Fibroblast of skin of scalp (primary cell): ENCODE measurements around the gene DHRS12.

Source experiments
- DNase-seq: peaks from one replicate; pipeline ENCODE4 v3.0.0-alpha.2; 2013

The DHRS12 gene

DNA sequence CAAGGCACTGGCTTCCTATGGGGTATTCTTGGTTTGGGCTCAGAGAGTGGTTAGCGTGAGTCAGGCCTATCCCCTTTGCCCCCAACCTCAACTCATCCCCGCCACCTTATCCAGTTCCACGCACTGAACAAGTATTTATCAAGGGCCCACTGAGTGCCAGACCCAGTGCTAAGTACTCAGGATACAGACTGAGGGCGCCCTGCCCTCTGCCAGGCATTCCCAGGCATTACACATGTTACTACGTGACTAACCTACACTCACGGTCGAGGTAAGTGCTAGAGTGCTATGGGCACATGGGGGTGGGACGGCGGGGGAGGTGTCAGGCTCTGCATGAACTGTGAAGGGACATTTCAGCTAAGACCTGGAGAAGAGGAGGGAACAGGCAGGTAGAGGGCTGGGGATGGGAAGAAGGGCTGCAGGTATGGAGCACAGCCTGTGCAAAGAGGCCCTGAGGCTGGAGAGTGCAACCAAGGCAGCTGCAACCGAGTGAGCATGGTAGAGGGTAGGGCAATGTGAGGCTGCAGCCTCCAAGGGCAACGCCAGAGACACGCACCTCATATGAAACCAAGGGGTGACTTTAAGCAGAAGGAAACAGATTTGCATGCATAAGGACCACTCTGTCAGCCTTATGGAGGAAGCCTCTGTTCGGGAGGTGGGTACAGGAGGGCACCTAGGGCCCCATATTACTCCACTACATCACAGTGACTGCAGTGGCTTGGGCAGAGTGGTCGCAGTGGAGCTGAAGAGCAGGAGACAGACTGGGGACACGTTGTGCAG, 22.5 kb downstream of the DHRS12 start:
- DNase-seq = no peak

DNA sequence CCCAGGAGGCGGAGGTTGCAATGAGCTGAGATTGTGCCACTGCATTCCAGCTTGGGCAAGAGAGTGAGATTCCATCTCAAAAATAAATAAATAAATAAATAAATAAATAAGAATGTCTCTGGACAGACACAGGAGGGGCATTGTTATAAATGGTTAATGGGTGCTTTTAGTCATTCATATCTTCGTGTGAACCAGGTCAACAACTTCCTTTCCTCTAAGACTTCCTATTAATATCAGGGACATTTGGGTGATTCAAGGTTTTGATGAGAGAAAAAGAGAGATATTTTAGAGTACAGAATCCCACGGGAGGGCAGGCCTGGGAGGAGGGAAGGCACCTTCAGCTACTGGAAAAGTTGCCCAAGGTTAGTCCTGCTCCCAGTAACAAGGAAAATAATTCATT, 23.9 kb downstream of the DHRS12 start:
- DNase-seq = no peak

DNA sequence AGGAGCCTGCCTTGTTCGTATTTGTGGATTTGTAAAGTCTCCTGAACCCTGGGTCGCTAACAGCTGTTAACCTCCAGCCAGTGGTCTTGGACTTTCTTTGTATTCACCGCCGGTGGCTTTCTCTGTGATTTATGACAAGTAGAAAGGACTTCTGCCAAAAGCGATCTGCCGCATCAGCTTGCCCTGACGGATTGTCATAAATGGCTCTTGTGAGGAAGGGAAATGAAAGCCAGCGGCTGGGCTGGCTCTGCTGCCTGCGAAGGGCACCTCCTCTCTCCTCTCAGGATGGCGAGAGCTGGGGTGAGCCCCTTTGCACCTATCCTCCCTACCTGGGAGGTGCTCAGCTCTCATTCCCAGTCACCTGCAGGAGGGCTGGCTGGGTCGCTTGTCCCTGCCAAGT, 25.6 kb downstream of the DHRS12 start:
- DNase-seq = no peak

DNA sequence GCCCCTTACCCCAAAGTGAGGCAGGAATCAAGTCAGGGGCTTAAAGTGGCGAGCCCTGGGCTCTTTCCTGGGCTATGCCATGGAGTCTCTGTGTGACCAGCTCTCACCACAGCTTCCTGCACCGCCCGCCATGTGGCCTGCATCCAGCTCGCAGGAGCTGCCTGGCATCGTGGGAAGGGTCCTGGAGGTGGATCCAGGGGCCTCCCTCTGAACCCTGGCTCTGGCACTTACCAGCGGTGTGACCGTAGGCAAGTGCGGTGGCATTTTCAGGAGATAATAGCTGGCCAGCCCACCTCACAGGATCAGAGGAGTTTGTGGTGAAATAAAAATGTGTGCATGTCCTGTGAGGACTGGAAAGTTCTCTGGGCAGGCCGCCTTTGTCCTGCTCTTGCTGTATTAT, 26.0 kb downstream of the DHRS12 start:
- no peak for DNase-seq

DNA sequence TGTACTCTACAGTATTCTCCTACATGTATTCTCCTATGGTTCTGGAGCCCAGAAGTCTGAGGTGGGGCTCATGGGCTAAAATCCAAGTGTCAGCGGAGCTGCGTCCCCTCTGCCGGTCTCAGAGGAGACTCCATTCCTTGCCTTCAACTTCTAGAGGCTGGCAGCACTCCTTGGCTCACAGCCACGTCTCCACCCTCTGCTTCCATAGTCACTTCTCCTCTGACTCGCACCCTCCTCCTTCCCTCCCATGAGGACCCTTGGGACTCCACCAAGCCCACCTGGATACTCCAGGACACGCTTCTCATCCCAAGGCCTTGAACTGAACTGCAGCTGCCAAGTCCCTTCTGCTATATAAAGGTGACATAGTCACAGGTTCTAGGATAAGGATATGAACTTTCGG, 27.8 kb downstream of the DHRS12 start:
- no peak for DNase-seq

DNA sequence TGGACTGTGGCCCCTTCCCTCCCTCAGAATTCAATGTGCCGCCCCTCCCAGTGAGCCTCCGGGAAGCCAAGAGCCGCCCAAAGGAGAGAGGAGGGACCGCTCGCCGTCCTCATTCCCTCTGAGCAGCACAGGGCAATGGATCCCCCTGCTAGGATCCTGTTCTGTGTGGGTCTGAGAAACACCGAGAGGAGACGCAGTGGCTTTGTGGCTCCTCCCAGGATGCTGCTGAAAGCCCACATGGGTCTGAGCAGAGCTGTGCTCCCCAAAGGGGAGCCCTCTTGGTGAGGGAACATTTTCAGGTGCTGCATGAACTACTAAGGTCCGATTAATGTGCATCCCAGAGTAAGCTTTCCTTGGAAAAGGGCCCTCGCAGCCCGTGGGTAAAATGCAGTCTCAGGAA, 30.4 kb downstream of the DHRS12 start:
- DNase-seq = no peak

DNA sequence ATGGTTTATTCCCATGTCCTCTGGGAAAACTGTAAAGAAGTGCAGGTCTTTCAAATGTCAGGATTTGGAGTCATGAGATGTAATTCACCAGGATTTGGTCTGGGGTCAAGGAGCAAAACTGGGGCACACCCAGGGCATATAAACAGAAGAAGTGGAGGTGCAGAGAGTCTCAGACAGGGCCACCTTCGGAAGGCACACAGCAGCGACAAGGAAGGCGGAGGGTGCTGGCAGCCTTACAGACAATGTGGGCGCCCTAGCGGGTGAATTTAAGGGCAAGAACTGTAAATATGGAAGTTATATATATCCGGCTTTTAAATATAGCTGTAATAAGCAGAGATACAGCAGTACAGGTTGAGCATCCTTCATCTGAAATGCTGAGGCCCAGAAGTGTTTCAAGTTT, 31.2 kb downstream of the DHRS12 start:
- DNase-seq = no peak

DNA sequence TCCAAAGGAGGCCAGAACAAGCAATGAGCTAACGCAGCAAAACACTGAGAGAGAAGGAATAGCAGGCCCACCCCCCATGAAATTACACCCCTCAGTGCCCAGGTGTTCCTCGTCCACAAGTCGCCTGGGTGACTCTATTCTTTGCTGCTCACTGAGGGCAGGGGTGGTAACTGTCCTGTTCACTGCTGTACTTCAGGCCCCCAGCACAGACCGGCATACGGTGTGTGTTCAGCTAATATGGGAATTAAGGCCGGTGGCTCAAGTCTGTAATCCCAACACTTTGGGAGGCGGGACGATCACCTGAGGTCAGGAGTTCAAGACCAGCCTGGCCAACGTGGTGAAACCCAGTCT, 31.9 kb downstream of the DHRS12 start:
- DNase-seq = no peak

DNA sequence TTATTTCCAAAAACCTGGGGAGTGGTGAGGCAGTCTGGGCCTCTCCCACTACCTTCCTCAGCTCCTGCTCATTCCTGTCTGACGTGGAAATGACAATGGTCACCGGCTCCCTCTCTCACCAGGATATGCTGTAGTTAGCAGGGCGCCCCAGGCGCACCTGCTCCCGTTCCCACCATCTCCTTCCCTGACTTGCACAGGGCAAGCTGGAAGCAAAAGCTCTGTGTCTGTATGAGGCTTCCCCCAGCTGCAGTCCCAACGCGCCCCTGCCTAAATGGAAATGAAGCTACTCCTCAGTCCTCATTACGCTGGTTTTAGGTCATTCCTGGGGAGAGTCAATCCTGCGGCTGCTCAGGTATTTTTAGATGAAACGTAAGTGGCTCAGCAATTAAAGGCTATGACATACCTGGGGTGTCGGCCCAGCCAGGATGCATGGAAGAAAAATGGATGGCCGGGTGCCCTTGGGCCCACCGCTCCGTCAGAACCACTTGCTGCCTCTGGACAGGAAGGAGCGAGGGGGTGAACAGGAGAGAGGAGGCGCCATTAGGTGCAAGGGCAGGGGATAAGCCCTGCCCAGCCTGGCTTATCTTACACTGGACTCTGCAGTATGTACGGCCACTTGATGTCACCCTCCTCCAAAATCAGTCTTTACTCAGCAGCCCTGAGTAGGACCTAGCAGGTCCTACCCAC, 32.4 kb downstream of the DHRS12 start:
- DNase-seq = no peak

DNA sequence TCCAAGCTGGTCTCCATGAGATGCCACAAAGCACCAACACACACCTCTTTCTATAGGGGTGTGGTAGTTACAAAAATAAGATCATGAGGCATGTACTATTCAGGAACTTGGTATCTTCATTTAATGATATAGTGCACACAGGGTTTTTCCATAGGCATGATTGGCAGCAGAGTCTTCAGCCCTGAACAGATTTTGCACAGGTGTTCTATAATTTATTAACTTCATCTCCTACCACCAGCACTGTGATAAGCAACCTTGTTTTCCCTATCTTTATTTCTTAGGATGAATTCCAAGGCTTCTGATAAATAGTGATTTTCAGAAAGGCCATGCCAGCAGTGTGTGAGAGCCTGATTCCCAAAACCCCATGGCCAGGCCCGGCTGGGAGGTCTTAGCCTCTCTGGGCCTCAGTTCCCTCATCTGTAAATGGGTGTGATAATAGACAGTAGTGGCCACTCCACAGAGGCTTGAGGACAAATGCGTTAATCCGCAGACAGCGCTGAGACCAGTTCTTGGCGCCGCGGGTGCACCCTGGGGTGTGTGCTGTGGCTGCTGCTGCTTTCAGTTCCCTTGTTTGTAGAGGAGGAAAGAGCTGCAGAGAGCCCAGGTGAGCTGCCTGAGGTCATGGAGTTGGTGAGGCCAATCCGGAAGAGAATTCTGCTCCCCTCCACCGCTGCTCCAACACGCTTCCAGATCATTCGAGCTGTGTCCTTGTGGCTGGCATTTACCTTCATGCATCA, 33.1 kb downstream of the DHRS12 start:
- no peak for DNase-seq

DNA sequence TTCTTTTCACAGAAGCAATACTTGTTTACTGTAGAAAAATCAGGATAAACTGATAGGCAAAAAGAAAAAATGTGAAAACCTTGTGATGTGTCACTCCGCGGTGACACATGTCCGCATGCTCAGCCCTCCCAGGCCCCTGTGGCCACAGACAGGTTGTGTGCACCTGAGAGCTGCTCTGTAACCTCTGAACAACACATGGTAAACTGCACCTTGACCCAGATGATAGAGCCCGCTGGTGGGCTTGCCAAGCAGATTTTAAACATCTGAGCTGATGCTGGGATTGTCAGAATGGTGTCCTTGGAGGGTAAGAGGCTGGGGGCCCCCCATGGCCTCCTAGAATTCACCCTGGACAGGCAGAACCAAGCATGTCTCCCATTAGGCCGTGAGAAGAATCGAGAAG, 33.8 kb downstream of the DHRS12 start:
- no peak for DNase-seq

DNA sequence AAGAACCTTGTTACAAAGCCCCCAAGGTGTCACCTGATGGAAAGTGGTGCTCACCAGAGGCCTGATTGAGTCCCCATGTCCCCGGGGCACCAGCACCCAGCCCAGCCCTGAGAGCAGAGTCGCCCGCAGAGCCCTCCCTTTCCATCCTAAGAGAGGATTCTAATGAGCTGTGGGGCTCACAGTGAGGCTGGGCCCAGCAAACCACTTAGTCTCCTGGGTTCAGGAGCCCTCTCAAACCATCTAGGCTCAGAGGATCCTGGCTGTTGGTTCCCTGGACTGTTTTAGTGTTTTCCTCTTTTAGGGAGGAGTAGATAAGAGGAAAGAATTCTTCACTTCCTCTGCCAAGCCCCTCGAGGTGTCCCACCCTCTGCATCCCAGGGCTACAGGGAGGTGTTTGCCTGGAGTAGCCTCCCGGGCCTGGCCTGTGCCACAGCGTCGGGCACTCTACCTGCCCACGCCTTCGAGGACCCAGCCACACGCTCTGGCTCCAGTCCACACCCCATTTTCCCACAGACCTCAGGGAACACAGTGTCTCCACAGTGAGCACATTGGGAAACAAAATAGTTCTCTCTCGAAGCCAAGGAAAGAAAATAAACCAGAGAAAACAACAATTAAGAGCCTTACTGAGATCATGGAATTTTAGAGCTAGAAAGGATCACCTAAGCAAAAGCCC, 34.4 kb downstream of the DHRS12 start:
- no peak for DNase-seq

DNA sequence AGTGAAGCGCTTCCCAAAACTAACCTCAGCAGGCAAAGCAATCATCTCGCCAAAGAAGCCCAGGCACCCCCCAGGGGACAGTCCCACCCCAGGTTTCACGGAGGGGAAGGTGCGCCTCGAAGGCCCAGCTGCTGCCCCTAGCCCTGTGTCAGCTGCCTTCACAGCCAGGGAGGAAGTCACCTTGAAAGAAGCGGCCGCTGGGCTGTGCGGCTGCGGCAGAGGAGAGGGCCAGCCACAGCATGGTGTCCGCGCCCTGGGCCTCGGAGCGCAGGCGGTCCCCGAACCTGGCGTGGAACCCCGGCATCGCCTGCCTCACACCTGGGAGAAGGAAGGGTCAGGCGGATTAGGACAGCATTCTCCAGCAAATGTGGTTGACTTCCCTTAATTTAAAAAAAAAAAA, 35.0 kb downstream of the DHRS12 start:
- DNase-seq = no peak

DNA sequence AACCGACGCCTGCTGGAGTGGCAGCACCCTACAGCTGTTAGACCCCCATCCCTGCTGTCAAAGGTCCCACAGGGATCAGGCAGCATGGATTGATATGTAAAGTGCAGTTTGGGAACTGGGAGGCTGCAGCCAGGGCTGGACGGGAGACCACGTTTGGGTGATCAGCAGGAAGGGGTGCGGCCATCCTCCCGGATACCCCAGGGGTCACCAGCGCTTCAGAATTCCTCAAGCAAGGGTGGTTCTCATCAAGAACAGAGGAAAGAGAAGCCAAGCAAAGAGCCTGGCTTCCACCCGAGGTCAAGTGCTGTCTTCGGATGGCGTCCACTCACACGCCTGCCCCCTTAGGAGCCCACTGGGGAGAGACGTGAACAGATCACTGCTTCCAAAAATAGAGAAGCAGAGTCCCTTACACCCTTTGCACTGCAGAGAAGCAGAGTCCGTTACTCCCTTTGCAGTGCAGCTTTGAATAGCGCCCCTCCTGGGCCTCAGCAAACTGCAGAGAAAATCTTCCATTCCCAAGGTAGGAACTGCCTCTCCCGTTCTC, 35.5 kb downstream of the DHRS12 start:
- DNase-seq = no peak

DNA sequence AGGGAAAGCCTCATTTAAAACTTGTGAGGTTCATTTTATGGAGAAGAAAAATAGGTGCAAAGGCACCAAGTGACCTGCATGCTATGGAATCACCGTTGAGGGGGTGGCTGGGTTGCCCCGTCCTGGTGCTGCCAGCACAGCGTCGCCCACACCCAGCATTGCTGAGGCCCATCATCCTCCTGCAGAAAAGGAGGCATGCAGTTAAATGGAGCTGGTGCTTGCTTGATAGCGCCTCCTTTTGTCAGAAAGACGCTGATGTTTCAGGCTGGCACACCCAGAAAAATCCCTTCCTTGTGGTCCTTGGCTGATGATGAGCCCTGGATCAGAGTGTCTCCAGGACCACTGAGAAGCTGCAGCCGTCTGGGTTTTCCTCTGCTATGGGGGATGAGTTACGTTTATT, 36.9 kb downstream of the DHRS12 start:
- DNase-seq = no peak

DNA sequence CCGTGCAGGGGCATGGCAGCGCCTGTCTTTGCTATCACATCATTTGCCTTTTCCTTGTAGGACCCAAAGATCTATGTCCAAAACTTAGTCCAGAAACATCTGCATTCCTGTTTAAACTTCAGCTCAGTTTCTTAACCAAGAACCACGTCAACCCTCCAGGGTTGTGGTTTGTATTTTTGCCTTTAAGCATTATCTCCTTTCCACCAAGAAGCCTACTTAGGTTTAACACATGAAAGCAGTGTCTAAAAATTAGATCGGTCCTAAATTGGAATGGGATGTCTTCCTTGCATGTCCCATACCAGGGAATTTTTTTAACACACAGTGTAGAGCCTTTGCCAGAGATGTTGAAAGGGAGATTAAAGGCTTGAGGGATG, 38.8 kb downstream of the DHRS12 start:
- DNase-seq = no peak

DNA sequence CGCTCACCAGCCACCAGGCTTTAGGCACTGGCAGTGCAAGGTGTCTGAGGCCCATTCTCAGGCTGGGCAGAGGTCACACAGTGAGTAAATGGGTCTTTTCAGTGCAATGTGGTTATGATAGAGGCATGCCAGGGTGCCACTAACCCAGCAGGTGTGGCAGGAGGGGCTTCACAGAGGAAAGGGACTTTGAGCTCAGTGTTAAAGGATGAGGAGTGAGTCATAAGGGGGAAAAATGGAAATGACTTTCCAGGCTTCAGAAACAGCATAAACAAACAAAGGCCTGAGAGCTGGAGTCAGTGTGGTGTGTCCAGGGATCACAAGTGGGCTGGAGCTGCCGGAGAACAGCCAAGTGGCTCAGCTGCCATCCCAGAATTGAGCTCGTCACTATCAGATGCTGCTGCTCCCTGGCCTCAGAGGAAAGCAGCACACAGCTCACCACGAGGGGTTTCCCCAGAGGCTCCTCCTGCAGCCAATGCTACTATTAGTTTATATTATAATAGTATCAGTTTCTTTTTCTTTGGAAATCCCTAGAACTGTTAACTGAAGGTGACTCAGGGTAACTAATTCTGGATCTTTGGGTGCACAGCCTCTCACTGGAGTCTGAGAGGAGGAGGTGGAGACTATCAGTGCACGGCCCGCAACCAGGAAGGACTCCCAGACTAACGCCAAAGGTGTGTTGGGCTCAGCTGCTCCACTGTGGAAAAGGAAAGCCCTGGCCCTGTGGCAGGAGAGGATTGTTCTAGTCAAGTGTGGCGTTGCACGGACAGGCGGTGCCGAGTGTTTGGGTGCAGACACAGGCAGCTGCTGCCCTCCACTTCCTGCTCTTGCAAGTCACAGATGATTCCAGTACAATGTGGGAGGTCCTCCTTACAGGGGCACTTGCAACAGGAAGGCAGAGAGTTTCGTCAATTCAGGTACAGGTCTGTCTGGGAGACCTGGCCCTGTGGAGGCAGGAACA, 39.5 kb downstream of the DHRS12 start:
- DNase-seq = peak; percentile 14

DNA sequence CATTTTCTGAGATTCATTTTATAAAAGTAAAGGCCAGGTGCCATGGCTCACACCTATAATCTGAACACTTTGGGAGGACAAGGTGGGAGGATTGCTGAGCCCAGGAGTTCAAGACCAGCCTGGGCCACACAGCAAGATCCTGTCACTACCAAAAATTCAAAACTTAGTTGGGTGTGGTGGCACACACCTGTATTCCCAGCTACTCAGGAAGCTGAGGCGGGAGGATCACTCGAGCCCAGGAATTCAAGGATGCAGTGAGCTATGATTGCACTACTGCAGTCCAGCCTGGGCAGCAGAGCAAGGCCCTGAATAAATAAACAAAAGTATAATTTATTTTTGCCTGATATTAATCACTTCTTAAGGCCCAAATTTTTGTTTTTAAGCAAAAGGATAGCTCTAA, 40.5 kb downstream of the DHRS12 start:
- DNase-seq = no peak

DNA sequence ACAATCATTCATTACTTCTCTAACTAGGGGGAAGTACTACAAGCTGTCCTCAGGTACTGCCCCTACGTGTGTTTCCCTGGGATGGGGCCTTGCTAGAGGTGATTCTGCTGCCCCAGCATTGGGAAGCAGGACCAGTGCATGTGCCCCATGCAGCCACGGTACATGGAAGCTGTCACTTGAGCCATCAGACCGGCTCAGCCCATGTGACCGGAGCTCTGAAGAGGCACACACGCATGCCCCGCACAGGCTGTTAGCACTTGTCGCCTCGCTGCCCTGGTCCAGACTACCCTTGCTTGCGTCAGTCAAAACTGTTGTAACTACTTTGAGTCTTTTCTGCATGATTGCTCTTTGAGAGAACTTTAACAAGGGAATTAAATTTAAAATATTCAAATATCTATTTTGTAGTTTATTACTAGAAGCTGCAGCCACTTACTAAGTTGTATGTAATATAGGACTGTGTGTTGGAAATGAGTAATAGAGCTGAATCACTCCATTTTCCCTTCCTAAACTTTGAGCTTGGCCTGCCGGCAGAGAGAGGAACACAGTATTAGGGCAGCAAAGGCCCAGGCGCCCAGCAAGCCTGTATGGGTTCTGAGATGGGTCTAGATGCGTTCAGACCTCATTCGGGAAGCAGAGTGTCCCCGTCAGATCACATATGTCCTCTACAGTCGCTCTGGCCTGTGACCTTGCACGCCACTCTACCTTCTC, 42.2 kb downstream of the DHRS12 start:
- DNase-seq = no peak

DNA sequence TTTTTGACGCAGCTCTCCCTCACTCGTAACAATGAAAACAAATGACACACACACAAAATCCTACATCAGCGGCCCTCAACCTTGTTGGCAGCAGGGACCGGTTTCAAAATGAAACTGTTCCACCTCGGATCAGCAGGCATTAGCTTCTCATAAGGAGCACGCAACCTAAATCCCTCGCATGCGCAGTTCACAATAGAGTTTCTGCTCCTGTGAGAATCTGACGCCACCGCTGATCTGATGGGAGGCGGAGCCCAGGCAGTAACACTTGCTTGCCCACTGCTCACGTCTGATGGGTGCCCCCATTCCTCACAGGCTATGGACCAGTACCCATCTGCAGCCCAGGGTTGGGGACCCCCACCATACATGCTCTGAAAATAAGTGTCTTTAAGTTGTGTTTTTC, 43.4 kb downstream of the DHRS12 start:
- no peak for DNase-seq

DNA sequence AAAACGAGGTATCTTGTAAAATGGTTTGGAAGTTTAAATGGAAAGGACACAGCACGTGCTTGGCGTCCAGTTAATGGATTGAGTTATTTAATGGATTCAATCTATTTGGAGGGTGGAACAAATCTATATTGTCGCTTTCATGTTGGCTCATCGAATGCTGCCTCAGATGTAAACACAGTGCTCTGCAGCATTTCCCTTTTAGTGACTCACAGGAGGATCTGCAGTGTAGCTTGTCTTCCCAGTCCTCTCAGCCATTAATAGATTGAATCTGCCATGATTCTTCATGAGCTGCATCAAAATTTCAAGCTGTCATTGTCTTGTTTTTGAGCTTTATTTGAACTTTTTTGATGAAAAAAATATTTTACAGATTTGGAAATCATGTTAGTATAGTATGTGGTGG, 44.7 kb downstream of the DHRS12 start:
- no peak for DNase-seq
